Skin epidermis (tissue), 12 donors: ENCODE measurements around the gene KCTD15.

Source experiments
- H3K27ac ChIP-seq, 21 experiments: fragments of 200-600 bp; sonication (generic) in 11 of 21; one replicate each; pipeline ENCODE4 v1.5.0; 2020; ENCODE audit warnings: mild to moderate bottlenecking in 3 of 21, inconsistent platforms in 2 of 21, moderate library complexity in 2 of 21
- H3K4me3 ChIP-seq, 7 experiments: fragments of 200-600 bp; sonication (generic) in 2 of 7; one replicate each; pipeline ENCODE4 v1.5.0; 2020; ENCODE audit warnings: inconsistent platforms in 2 of 7, mild to moderate bottlenecking in 2 of 7, moderate library complexity in 1 of 7

KCTD15 gene

GRCh38 chr19:33769208-33769607 is 27.5 kb upstream of the KCTD15 start:
- Histone ChIP-seq H3K4me3 (no peak overlapping the region), H3K27ac (no peak overlapping the region)

DNA sequence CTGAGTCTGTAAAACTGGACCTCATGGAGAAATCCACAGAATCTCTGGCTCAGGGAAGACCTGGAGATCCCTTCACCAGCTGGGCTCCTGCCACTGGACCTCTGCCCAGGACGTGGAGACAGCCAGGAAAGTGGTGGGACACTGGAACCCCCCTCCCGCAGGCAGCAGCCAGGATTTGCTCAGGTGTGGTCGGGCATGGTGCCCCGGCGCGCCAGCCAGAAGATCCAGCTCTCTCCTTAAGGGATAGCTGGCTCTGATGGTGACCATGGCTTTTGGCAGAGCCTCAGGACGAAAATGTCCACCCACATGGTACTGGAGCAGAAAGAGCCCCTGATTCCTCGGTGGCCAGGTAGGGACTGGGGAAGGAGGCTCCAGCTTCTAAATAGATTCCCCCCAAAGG is 26.6 kb upstream of the KCTD15 start:
- Histone ChIP-seq H3K27ac (no peak overlapping the region), H3K4me3 (no peak overlapping the region)

DNA sequence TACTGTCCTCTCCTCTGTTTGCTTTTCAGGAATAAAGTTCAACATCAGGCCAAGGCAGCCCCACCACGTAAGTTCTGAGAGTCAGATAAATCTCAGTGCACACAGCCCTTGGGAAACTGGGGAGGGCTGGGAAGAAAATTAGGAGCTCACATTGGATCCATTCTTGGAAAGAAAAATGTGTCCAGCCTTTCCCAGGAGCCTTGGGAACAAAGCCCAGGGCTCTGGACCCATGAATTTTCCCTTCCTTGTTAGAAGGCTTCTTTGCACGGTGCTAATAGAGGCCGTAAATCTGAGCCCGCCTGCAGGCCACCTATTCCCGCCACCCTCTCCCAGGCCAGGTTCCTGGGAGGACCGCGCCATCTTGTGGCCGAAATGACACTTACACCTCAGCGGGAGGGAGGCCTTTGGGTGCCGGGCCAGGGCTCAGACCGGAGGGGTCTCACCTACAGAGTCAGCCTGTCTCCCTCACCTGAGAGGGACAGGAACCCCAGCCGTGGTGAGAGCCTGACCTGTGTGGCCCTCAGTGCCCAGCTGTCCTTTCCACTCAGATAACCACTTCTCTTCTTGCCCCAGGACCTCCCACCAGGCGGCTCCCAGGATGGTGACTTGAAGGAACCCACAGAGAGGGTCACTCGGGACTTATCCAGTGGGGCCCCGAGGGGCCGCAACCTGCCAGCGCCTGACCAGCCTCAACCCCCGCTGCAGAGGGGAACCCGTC is 25.1 kb upstream of the KCTD15 start:
- Histone ChIP-seq H3K4me3 (no peak overlapping the region), H3K27ac (no peak overlapping the region)

DNA sequence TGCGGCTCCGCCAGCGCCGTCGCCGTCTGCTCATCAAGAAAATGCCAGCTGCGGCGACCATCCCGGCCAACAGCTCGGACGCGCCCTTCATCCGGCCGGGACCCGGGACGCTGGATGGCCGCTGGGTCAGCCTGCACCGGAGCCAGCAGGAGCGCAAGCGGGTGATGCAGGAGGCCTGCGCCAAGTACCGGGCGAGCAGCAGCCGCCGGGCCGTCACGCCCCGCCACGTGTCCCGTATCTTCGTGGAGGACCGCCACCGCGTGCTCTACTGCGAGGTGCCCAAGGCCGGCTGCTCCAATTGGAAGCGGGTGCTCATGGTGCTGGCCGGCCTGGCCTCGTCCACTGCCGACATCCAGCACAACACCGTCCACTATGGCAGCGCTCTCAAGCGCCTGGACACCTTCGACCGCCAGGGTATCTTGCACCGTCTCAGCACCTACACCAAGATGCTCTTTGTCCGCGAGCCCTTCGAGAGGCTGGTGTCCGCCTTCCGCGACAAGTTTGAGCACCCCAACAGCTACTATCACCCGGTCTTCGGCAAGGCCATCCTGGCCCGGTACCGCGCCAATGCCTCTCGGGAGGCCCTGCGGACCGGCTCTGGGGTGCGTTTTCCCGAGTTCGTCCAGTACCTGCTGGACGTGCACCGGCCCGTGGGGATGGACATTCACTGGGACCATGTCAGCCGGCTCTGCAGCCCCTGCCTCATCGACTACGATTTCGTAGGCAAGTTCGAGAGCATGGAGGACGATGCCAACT is 24.4 kb upstream of the KCTD15 start:
- no peak overlapping the region for H3K27ac ChIP-seq
- no peak overlapping the region for H3K4me3 ChIP-seq

GRCh38 chr19:33772858-33773180 is 23.9 kb upstream of the KCTD15 start:
- Histone ChIP-seq H3K4me3 (no peak overlapping the region), H3K27ac (no peak overlapping the region)

GRCh38 chr19:33773704-33774624 is 22.7 kb upstream of the KCTD15 start:
- no peak overlapping the region for H3K4me3 ChIP-seq
- no peak overlapping the region for H3K27ac ChIP-seq

DNA sequence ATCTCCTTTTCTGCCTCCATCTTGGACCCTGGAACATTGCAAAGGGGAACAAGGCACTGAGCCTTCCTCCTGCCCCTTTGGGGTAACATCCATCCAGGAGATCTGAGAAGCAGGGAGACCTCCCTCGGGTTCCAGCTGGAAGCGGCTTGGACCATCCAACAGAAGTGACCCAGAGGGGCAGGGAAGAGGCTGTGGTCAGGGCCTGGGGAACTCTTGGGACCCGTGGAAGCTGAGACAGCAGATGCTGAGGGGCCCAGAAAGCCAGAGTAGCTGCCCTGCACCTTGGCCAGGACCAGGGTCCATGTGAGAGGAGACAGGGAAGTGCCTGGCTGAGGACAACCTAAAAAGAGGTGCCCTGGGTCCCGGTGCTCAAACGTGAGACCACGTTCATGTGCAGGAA is 21.9 kb upstream of the KCTD15 start:
- Histone ChIP-seq H3K4me3 (no peak overlapping the region), H3K27ac (no peak overlapping the region)

GRCh38 chr19:33775731-33776487 is 20.8 kb upstream of the KCTD15 start:
- no peak overlapping the region for H3K4me3 ChIP-seq
- no peak overlapping the region for H3K27ac ChIP-seq

DNA sequence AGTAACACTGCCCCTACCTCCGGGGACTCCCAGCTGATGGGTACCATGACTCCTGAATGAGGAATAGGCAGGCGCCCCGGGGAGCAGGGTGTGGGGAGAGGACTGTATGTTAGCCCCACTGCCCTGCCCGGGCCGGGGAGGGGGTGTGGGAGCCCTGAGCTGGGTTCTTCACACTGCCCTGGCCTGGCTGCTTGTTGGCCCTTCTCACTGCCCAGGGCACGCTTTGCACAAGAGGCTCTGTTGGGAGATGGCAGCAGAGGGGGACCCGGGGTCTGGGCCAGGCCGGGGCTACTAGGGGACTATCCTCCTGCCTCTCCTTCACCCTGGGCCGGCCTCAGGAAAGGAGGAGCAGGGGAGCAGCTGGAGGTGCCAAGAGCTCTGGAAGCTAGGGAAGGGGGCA is 19.3 kb upstream of the KCTD15 start:
- H3K4me3 ChIP-seq: no peak overlapping the region

GRCh38 chr19:33777753-33778088 is 18.9 kb upstream of the KCTD15 start:
- no peak overlapping the region for H3K4me3 ChIP-seq
- no peak overlapping the region for H3K27ac ChIP-seq

More for the DNA sequence above, 19.3 kb upstream of the KCTD15 start:
- H3K27ac ChIP-seq: no peak overlapping the region

DNA sequence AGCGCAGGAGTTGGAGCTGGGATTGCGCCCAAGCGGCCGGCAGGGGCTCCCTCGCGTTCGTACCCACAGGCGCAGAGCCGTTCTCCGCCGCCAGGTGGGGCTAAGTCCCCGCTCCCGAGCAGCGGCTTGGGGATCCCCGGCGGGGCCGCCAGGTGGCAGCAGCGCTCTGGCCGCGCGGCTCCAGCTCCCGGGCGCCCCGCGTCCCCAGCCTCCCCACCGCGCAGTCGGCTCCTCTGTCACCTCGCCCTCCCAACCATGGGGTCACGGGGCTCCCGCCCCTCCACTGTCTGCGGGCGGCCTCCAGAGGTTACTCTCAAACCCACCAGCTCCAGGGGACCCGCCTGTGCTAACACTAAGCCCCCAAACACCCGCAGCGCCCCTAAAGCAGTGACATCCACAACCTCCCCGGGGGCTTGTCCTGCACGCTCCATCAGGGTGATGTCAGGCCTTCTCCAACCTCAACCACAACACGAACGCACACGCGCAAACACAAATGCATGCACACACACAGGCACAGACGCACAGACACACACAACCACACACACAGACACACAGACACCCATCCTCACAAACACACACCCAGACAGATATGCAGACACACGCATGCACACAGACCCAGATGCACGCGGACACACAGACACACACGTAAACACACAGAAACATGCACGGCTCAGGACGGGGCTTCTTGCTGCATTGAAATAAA is 18.4 kb upstream of the KCTD15 start:
- no peak overlapping the region for H3K27ac ChIP-seq
- peak overlapping the region in 1 of 7 experiments; percentile 22 for H3K4me3 ChIP-seq

- H3K27ac ChIP-seq: no peak overlapping the region
- H3K4me3 ChIP-seq: no peak overlapping the region
Measured at GRCh38 chr19:33779849-33780248, 16.8 kb upstream of the KCTD15 start.

DNA sequence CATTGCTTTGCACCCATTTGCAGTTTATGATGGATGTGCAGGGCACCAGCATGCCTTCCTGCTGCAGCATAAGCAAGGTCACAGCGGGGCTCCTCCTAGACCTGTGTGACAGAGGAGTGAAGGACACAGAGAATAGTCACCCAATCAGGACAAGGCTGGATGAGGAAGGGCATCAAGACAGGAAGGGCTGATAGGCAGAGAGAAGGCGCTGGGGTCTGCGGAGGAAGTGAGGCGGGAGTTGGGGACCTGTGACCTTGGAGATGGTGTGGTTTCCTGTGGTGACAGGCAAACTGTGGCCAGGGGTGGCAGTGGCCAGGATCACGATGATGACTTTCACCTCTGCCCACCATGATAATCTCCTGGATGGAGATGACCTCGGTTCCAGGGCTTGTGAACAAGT is 16.4 kb upstream of the KCTD15 start:
- no peak overlapping the region for H3K27ac ChIP-seq
- no peak overlapping the region for H3K4me3 ChIP-seq

DNA sequence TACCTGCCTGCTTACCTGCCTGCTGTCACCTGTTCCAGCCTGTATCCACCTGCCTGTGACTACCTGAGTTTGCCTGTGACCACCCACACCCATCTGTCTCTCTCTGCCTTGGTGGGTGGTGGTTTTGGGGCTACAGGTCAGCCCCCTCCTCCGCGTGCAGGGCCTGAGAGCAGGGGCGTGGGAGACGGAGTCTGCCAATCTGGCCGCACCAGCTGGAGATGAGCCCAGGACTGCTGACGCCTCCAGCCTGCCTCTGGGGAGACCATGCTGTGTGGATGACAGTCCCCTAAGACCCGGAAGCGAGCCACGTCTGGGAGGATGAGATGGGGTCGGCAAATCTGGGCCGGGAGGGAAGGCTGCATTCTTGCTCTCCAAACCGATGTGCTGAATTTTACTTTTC is 15.9 kb upstream of the KCTD15 start:
- Histone ChIP-seq H3K4me3 (no peak overlapping the region), H3K27ac (no peak overlapping the region)

DNA sequence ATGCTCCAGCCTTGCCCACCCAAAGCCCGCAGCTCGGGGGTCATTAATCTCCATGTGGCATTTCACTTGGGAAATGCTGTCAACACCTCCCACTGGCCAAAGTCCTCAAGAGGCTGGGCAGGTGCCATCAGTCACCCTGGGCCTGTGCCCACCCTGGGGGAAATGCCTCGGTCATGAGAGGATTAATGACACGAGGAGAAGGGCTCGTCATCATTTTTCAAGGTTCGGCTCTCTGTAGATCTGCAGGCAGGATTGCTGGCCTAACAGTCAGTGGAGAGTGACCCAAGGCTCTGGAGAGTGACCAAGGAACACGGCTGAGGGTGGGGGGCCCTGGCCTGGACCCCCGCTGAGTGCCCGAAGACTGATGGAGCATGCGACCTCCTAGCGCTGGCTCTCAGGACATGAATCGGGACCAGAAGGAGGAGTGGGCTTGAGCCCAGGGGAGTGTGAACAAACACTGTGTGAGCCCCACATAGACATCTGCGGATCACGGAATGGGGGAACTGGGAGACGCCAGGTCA is 15.2 kb upstream of the KCTD15 start:
- Histone ChIP-seq H3K27ac (no peak overlapping the region), H3K4me3 (no peak overlapping the region)

- no peak overlapping the region for H3K4me3 ChIP-seq
- no peak overlapping the region for H3K27ac ChIP-seq
Measured at GRCh38 chr19:33781996-33782395, 14.7 kb upstream of the KCTD15 start.

DNA sequence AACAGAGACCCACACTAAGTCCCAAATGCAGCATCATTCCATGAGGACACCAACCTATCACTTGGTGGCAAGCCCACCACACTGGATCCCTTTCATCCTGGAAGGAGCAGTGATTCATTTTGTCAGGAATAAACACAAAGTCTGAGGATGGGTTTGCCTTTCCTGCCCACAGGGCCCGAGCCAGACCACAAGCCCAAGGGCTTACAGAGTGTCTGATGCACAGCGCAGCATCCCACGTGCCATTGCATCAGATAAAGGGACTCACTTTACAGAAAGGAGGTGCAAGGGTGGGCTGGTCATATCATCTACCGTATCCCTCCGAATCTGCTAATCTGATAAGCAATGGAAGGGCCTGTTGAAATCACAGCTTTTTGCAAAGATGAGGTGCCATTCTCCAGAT is 12.2 kb upstream of the KCTD15 start:
- no peak overlapping the region for H3K4me3 ChIP-seq
- no peak overlapping the region for H3K27ac ChIP-seq

DNA sequence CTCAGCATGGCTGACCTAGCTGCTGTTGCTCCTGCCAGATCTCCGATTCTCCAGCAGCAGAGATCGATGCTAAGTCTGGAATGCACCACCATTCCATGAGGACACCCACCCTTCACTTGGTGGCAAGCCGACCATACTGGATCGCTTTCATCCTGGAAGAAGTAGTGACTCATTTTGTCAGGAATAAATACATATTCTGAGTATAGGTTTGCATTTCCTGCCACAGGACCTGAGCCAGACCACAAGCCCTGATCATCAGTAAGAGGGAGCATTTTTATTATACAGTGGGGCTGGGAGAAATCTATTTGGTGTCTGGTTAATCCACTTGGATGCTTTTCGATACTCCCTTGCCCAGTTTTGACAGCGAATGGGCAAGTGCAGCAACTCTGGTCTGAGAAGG is 10.9 kb upstream of the KCTD15 start:
- Histone ChIP-seq H3K4me3 (no peak overlapping the region), H3K27ac (no peak overlapping the region)

DNA sequence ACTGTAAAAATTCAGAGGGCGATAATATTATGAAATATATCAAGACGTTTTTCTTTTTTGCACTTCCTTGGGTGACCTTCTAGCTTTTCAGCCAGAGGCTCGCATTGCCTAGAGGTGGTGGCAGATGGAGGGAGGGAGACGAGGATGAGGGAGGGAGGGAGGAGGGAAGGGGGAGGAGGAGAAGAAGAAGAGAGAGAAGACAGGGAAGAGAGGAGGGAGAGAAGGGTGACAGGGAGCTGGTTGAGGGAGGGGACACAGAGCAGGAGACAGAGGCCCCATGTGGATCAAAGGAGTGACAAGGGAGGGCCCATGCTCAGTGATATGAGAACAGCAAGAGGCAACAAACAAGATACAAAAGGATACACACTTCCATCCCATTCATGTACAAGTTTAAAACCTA is 8.0 kb upstream of the KCTD15 start:
- no peak overlapping the region for H3K4me3 ChIP-seq
- no peak overlapping the region for H3K27ac ChIP-seq
